Measurements from ENCODE around the gene ESRRB.
"Not testable (repeated sequence)": the region's sequence is repeated elsewhere in the genome, so short reads cannot be mapped to it uniquely, and the experiment has no call there.

The ESRRB gene

GRCh38 chr14:76536636-76537035, 160.7 kb downstream of the ESRRB start:
- not testable (repeated sequence) for DNase-seq (ENCODE audit: low read depth in 3 of 3, low spot score in 1 of 3)

- no peak for DNase-seq (ENCODE audit: low read depth in 3 of 3, low spot score in 1 of 3)
Measured at GRCh38 chr14:76537906-76538647, 162.1 kb downstream of the ESRRB start.

- DNase-seq (ENCODE audit: low read depth in 3 of 3, low spot score in 1 of 3): no peak
Measured at GRCh38 chr14:76538648-76539008, 162.7 kb downstream of the ESRRB start.

- no peak for DNase-seq (ENCODE audit: low read depth in 3 of 3, low spot score in 1 of 3)
Measured at GRCh38 chr14:76539130-76539529, 163.2 kb downstream of the ESRRB start.

GRCh38 chr14:76541594-76542219, 165.8 kb downstream of the ESRRB start:
- no peak for DNase-seq (ENCODE audit: low read depth in 3 of 3, low spot score in 1 of 3)

GRCh38 chr14:76546426-76547221, 170.7 kb downstream of the ESRRB start:
- no peak for DNase-seq (ENCODE audit: low read depth in 3 of 3, low spot score in 1 of 3)

- no peak for DNase-seq (ENCODE audit: low read depth in 3 of 3, low spot score in 1 of 3)
Measured at GRCh38 chr14:76547831-76548230, 171.9 kb downstream of the ESRRB start.

- DNase-seq (ENCODE audit: low read depth in 3 of 3, low spot score in 1 of 3): no peak
Measured at GRCh38 chr14:76550534-76550933, 174.6 kb downstream of the ESRRB start.

GRCh38 chr14:76551116-76551515, 175.2 kb downstream of the ESRRB start:
- no peak for DNase-seq (ENCODE audit: low read depth in 3 of 3, low spot score in 1 of 3)
